ENCODE data around the gene TMOD1. TPM values are rescaled to one million over a fixed set of nuclear protein-coding genes. Genes with fewer than 3 reads are reported as not detected.

Gene TMOD1
- total and polyA plus RNA-seq, 9 of the 15 experiments (the other 6 are each of a cell fraction or from before 2014, with no cell fraction given): 7.1 to 41.2 (median 14.2) TPM

DNA sequence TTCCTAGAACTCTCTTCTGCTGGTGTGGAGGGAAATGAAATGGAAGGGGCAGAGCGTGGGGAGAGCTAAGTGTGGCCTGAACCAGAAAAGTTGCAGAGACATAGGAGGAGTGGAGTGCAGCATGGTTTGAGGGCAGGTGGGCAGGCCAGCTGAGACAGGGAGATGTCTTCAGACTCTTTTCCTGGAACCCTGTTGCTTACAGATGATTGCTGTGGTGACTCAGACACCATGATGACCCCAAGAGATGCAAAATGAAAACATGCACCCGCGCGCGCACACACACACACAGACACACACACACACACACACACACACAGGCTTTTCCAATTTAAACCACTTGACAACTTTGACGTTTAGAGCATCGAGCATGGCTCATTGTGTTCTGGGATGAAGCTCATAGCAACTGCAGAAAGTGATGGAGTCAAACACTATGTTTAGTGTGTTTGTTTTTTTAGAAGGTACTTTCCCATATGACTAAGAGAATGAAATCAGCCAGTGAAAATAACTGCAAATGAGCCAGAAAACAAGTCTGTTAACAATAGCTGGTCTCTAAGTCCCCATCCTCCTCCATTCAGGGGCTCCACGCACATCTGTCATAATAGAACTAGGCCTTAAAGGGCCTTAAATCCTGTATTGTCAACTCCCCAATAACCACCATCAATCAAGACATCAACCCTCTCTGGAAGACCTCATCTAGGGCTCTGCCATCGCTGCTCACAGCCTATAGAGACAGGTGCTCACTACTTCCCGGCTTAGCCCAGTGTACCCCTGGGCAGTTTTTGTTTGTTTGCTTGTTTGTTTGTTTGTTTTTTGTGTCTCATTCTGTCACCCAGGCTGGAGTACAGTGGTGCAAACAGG is 9.6 kb downstream of the TMOD1 start (continued):
- TF ChIP-seq JUND (IDR thresholded peaks at IDR 0.05; ENCODE audit: borderline replicate concordance, low read depth, low read length): peak; percentile 90
- TF ChIP-seq JUND (tag; IDR thresholded peaks at IDR 0.05; ENCODE audit: borderline replicate concordance, low read depth, low read length): peak; percentile 86; the same call in 2 of the 3 replicates
- peak; percentile 70 for TF ChIP-seq NCOR1 (IDR thresholded peaks at IDR 0.05)
- no peak for TF ChIP-seq ZNF766 (CRISPR knock-in tag; conservative IDR thresholded peaks at IDR 0.05)
- TF ChIP-seq BRCA1 (IDR thresholded peaks at IDR 0.05): no peak
- no peak for TF ChIP-seq BRCA1 (CRISPR knock-in tag; IDR thresholded peaks at IDR 0.05)
- TF ChIP-seq KDM1A (IDR thresholded peaks at IDR 0.05): peak in 1 of 2 experiments; percentile 34; a peak in 1 of 4 replicates
- TF ChIP-seq TCF3 (CRISPR knock-in tag; IDR thresholded peaks at IDR 0.05): peak; percentile 71; the same call in 1 of the 2 replicates
- TF ChIP-seq RAD21 (CRISPR knock-in tag; conservative IDR thresholded peaks at IDR 0.05 in 1 of 2, IDR thresholded peaks at IDR 0.05 in 1 of 2): peak in 1 of 2 experiments; percentile 11; a peak in 1 of 4 replicates
- no peak for TF ChIP-seq TOE1 (IDR thresholded peaks at IDR 0.05; ENCODE audit: borderline replicate concordance)
- no peak for TF ChIP-seq TOE1 (CRISPR knock-in tag; IDR thresholded peaks at IDR 0.05; ENCODE audit: borderline replicate concordance, low read depth)
- TF ChIP-seq SOX6 (IDR thresholded peaks at IDR 0.05): 0 out of 2 replicates have a peak, but pooled peaks have one; percentile 11
- peak in 1 of 2 experiments; percentile 70; a peak in 2 of 4 replicates for TF ChIP-seq HDAC1 (IDR thresholded peaks at IDR 0.05)
- TF ChIP-seq ETV5 (CRISPR knock-in tag; IDR thresholded peaks at IDR 0.05; ENCODE audit: low read depth): 0 out of 2 replicates have a peak, but pooled peaks have one; percentile 35
- TF ChIP-seq, protein P1, sequence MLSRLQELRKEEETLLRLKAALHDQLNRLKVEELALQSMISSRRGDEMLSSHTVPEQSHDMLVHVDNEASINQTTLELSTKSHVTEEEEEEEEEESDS (CRISPR knock-in tag; IDR thresholded peaks at IDR 0.05): no peak
- 0 out of 2 replicates have a peak, but pooled peaks have one; percentile 42 for TF ChIP-seq ZNF589 (CRISPR knock-in tag; IDR thresholded peaks at IDR 0.05; ENCODE audit: low read depth)
- peak; percentile 69; the same call in 1 of the 2 replicates for TF ChIP-seq JUN (IDR thresholded peaks at IDR 0.05; ENCODE audit: borderline replicate concordance, low read depth, low read length)
- TF ChIP-seq JUN (CRISPR knock-in tag; IDR thresholded peaks at IDR 0.05; ENCODE audit: borderline replicate concordance): no peak
- TF ChIP-seq DPF2 (IDR thresholded peaks at IDR 0.05): peak; percentile 59; the same call in 1 of the 2 replicates
- peak; percentile 58 for TF ChIP-seq CEBPG (CRISPR knock-in tag; IDR thresholded peaks at IDR 0.05)
- peak in 1 of 2 experiments; percentile 52; a peak in 1 of 4 replicates for TF ChIP-seq CEBPG (tag; conservative IDR thresholded peaks at IDR 0.05 in 1 of 2, IDR thresholded peaks at IDR 0.05 in 1 of 2)
- no peak for TF ChIP-seq ZNF224 (CRISPR knock-in tag; IDR thresholded peaks at IDR 0.05)
- TF ChIP-seq ARID1B (IDR thresholded peaks at IDR 0.05): peak; percentile 79
- TF ChIP-seq FOXP1 (CRISPR knock-in tag; IDR thresholded peaks at IDR 0.05): 0 out of 2 replicates have a peak, but pooled peaks have one; percentile 24
- TF ChIP-seq, protein P2, sequence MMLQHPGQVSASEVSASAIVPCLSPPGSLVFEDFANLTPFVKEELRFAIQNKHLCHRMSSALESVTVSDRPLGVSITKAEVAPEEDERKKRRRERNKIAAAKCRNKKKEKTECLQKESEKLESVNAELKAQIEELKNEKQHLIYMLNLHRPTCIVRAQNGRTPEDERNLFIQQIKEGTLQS (IDR thresholded peaks at IDR 0.05): peak; percentile 91
- TF ChIP-seq, protein P2 (CRISPR knock-in tag; conservative IDR thresholded peaks at IDR 0.05): no peak
- TF ChIP-seq BHLHE40 (IDR thresholded peaks at IDR 0.05; ENCODE audit: low read length): peak; percentile 72
- peak; percentile 73 for TF ChIP-seq CBFA2T2 (conservative IDR thresholded peaks at IDR 0.05)
- TF ChIP-seq NR2C1 (IDR thresholded peaks at IDR 0.05): no peak
- peak; percentile 79 for TF ChIP-seq NR2C1 (tag; IDR thresholded peaks at IDR 0.05)

Measured in K562 (cell line).